Measurements from ENCODE around the gene ZNF319. TPM values are rescaled to one million over a fixed set of nuclear protein-coding genes. Genes with fewer than 3 reads are reported as not detected.

Gene ZNF319
- total and polyA plus RNA-seq, 2 experiments from 2014 or later: 1.7 to 10.0 TPM

GRCh38 chr16:58010886-58011285, 10.4 kb upstream of the ZNF319 start:
- H3K9me2 ChIP-seq (ENCODE audit: insufficient read depth): no peaks in the 10 kb centered on the region
- no peak overlapping the region for H3K4me2 ChIP-seq
- peaks cover 21% of the 10 kb centered on the region for H3K79me2 ChIP-seq (replicated peaks; ENCODE audit: insufficient read depth)
- H3K27me3 ChIP-seq (ENCODE audit: insufficient read depth): no peaks in the 10 kb centered on the region
- Mint-ChIP-seq H3K27ac (no peak overlapping the region), H3K9me3 (peaks cover 7% of the 10 kb centered on the region; the same call in 1 of the 3 replicates), H3K27me3 (ENCODE audit: insufficient read depth, low read depth, poor library complexity) (no peaks in the 10 kb centered on the region), H3K36me3 (ENCODE audit: low read depth) (peaks cover 36% of the 10 kb centered on the region), H3K4me3 (no peak overlapping the region), H3K4me1 (peaks cover 19% of the 10 kb centered on the region)
- no peak overlapping the region for H3K4me3 ChIP-seq
- TF ChIP-seq EZH2 (IDR thresholded peaks at IDR 0.05; ENCODE audit: low read depth, unreplicated experiment) (no peak), ZNF114 (CRISPR knock-in tag; IDR thresholded peaks at IDR 0.05) (no peak), CTCF (conservative IDR thresholded peaks at IDR 0.05; ENCODE audit: low read depth in 2 of 2) (no peak), CREB1 (CRISPR knock-in tag; IDR thresholded peaks at IDR 0.05; ENCODE audit: low read depth) (no peak), POLR2AphosphoS5 (IDR thresholded peaks at IDR 0.05; ENCODE audit: low read depth) (no peak), JUNB (IDR thresholded peaks at IDR 0.05; ENCODE audit: unreplicated experiment) (no peak), STAT1 (IDR thresholded peaks at IDR 0.05; ENCODE audit: unreplicated experiment) (no peak), ZNF462 (CRISPR knock-in tag; IDR thresholded peaks at IDR 0.05) (no peak), ZNF331 (CRISPR knock-in tag; IDR thresholded peaks at IDR 0.05; ENCODE audit: low read depth) (no peak), EZH2phosphoT487 (IDR thresholded peaks at IDR 0.05; ENCODE audit: unreplicated experiment) (no peak), ETS1 (IDR thresholded peaks at IDR 0.05) (no peak), REST (IDR thresholded peaks at IDR 0.05; ENCODE audit: unreplicated experiment) (no peak)
- H2AFZ ChIP-seq: no peak overlapping the region
- H4K20me1 ChIP-seq (replicated peaks; ENCODE audit: insufficient read depth): 0 out of 2 replicates have a peak, but pooled peaks cover 8% of the 10 kb centered on the region
- no peak for DNase-seq (ENCODE audit: low spot score)
- peaks cover 6% of the 10 kb centered on the region; the same call in 1 of the 2 replicates for H3K4me1 ChIP-seq (ENCODE audit: insufficient read depth)
- ATAC-seq: no peak
- no peak overlapping the region for H3K27ac ChIP-seq (ENCODE audit: low read depth)
- no peaks in the 10 kb centered on the region for H3F3A ChIP-seq (replicated peaks; ENCODE audit: low read depth)
- H3K36me3 ChIP-seq (ENCODE audit: insufficient read depth): peaks cover 7% of the 10 kb centered on the region; the same call in 1 of the 2 replicates
